ENCODE data around the gene SAMD8. TPM values are rescaled to one million over a fixed set of nuclear protein-coding genes. Genes with fewer than 3 reads are reported as not detected.

The SAMD8 gene
- total and polyA plus RNA-seq, 2 of the 8 experiments (the other 6 are each of a cell fraction or from before 2014, with no cell fraction given) = 11.7 to 20.9 TPM

- H2AFZ ChIP-seq (ENCODE audit: low read length) = no peak overlapping the region
- H3K27ac ChIP-seq (ENCODE audit: low read depth, low read length) = no peak overlapping the region
- 92% methylated on average over 2 of the region's 2 CpGs; no CpG with 5 or more reads in 1 of the 2 experiments for WGBS, 2 experiments (ENCODE audit: extremely low coverage in 1 of 2, insufficient coverage in 1 of 2, insufficient read length in 1 of 2, insufficient replicate concordance in 2 of 2, low coverage in 1 of 2, low lambda C conversion rate in 2 of 2, missing lambda C conversion rate in 1 of 2)
- no peak overlapping the region for H2BK20ac ChIP-seq (ENCODE audit: low read length)
- H2BK5ac ChIP-seq (ENCODE audit: low read depth, low read length) = no peak overlapping the region
- no peak overlapping the region for H3K4ac ChIP-seq (replicated peaks; ENCODE audit: insufficient read length, low read depth, low read length)
- H4K20me1 ChIP-seq (replicated peaks in 1 of 2; ENCODE audit: control insufficient read depth in 1 of 2, insufficient read depth in 2 of 2, low read length in 2 of 2) = peaks cover 0 to 2% of the 10 kb centered on the region in 2 experiments
- no peak overlapping the region for H4K8ac ChIP-seq (ENCODE audit: extremely low read depth, insufficient read depth, low read length)
- H3K4me2 ChIP-seq (ENCODE audit: insufficient read depth in 1 of 2, low read depth in 2 of 2, low read length in 2 of 2) = no peak overlapping the region
- no peak overlapping the region for H3K14ac ChIP-seq (ENCODE audit: insufficient read length)
- H3K4me1 ChIP-seq (replicated peaks in 1 of 4; ENCODE audit: control insufficient read depth in 3 of 4, insufficient read depth in 4 of 4, low read length in 3 of 4) = no peaks in the 10 kb centered on the region
- H2BK120ac ChIP-seq (replicated peaks; ENCODE audit: low read depth, low read length) = no peak overlapping the region
- H3K4me3 ChIP-seq (ENCODE audit: extremely low read depth in 1 of 4, insufficient read depth in 2 of 4, low read depth in 3 of 4, low read length in 4 of 4) = no peak overlapping the region
- H3K79me1 ChIP-seq (ENCODE audit: low read depth, low read length) = no peaks in the 10 kb centered on the region
- no peaks in the 10 kb centered on the region for H3K9me3 ChIP-seq (ENCODE audit: insufficient read depth in 2 of 2, low read depth in 1 of 2, low read length in 1 of 2)
- H2AK5ac ChIP-seq (ENCODE audit: low read depth, low read length) = no peak overlapping the region
- no peak overlapping the region for H4K91ac ChIP-seq (replicated peaks; ENCODE audit: insufficient read length, low read length)
- ChIA-PET POLR2A (ENCODE audit: partially characterized antibody) (interaction anchor here (1.0 to 36.7 kb wide), 2 partner anchors 31 to 47 kb away, joined by 5 to 801 read pairs; partner anchors contain the start of genes COMTD1 and VDAC2), CTCF (ENCODE audit: partially characterized antibody) (interaction anchor here (0.8 to 1.5 kb wide), 2 partner anchors 23 to 95 kb away, joined by 3 to 5 read pairs; no protein-coding TSS in a partner anchor)
- no peaks in the 10 kb centered on the region for H3K27me3 ChIP-seq (replicated peaks in 1 of 4; ENCODE audit: control insufficient read depth in 3 of 4, extremely low read depth in 1 of 4, insufficient read depth in 3 of 4, low read length in 3 of 4)
- no peak for DNase-seq (ENCODE audit: low read depth in 1 of 2, low spot score in 2 of 2)
- no peaks in the 10 kb centered on the region for H3K23me2 ChIP-seq (ENCODE audit: low read depth, low read length)
- H3K23ac ChIP-seq (ENCODE audit: insufficient read length) = no peak overlapping the region
- no peaks in the 10 kb centered on the region for H3K79me2 ChIP-seq (ENCODE audit: control insufficient read depth in 1 of 2, insufficient read depth in 2 of 2, low read length in 2 of 2)
- H3K56ac ChIP-seq (replicated peaks; ENCODE audit: insufficient read length, low read depth, low read length) = no peak overlapping the region
- no peak overlapping the region for H3K18ac ChIP-seq (ENCODE audit: extremely low read depth, low read length)
- H2BK15ac ChIP-seq (ENCODE audit: low read length) = no peak overlapping the region
- no peak for FAIRE-seq
- no peak overlapping the region for H2BK12ac ChIP-seq (ENCODE audit: low read depth, low read length)
- H3K36me3 ChIP-seq (ENCODE audit: control insufficient read depth in 2 of 4, insufficient read depth in 4 of 4, low read length in 3 of 4) = peaks cover 0 to 6% (median 0%) of the 10 kb centered on the region in 4 experiments; a peak in 2 of 8 replicates
- H4K5ac ChIP-seq (ENCODE audit: insufficient read length, low read depth, low read length) = no peak overlapping the region
- no peak overlapping the region for H3K9ac ChIP-seq (replicated peaks in 1 of 4; ENCODE audit: extremely low read depth in 1 of 4, low read depth in 3 of 4, low read length in 3 of 4)
- TF ChIP-seq HDAC2 (IDR thresholded peaks at IDR 0.05; ENCODE audit: borderline replicate concordance in 1 of 2, low read depth in 2 of 2, low read length in 2 of 2) = no peak
- TF ChIP-seq ATF3 (IDR thresholded peaks at IDR 0.05; ENCODE audit: insufficient read depth, low read depth, low read length) = no peak
- no peak for TF ChIP-seq CTBP2 (IDR thresholded peaks at IDR 0.05; ENCODE audit: borderline replicate concordance, insufficient read depth, insufficient read length, low read length)
- no peak for TF ChIP-seq POU5F1 (IDR thresholded peaks at IDR 0.05; ENCODE audit: low read depth, low read length)
- TF ChIP-seq KDM4A (IDR thresholded peaks at IDR 0.05; ENCODE audit: low read depth, low read length, severe bottlenecking) = no peak
- no peak for TF ChIP-seq ZNF274 (IDR thresholded peaks at IDR 0.05; ENCODE audit: borderline replicate concordance, extremely low read depth, low read length)
- TF ChIP-seq BCL11A (IDR thresholded peaks at IDR 0.05; ENCODE audit: low read depth in 2 of 2, low read length in 2 of 2) = no peak
- TF ChIP-seq EZH2 (IDR thresholded peaks at IDR 0.05; ENCODE audit: low read depth, low read length, severe bottlenecking) = no peak
- no peak for TF ChIP-seq MAX (IDR thresholded peaks at IDR 0.05)
- TF ChIP-seq SP4 (IDR thresholded peaks at IDR 0.05; ENCODE audit: low read length) = no peak
- no peak for TF ChIP-seq RAD21 (IDR thresholded peaks at IDR 0.05 in 1 of 2, conservative IDR thresholded peaks at IDR 0.05 in 1 of 2; ENCODE audit: low read depth in 2 of 2, low read length in 2 of 2)
- no peak for TF ChIP-seq KDM5A (IDR thresholded peaks at IDR 0.05; ENCODE audit: low read length)
- no peak for TF ChIP-seq CREB1 (IDR thresholded peaks at IDR 0.05)
Observed at GRCh38 chr10:75180592-75180991, 69.1 kb downstream of the SAMD8 start.

All from H1 (cell line).